ENCODE data around the gene FOXO6.
A peak's percentile ranks its signal among the peaks of the same experiment; 100 is the strongest.

Gene FOXO6

GRCh38 chr1:41420860-41421259 is 59.6 kb downstream of the FOXO6 start:
- no peak overlapping the region for H3K4me3 ChIP-seq (ENCODE audit: low read depth, low read length)
- TF ChIP-seq CTCF (IDR thresholded peaks at IDR 0.05; ENCODE audit: low read depth, low read length, missing control alignments): no peak
- no peak for DNase-seq (ENCODE audit: low read depth)

- DNase-seq (ENCODE audit: low read depth): no peak
- no peak for TF ChIP-seq CTCF (IDR thresholded peaks at IDR 0.05; ENCODE audit: low read depth, low read length, missing control alignments)
- no peak overlapping the region for H3K4me3 ChIP-seq (ENCODE audit: low read depth, low read length)
Measured at GRCh38 chr1:41422306-41422705, 61.1 kb downstream of the FOXO6 start.

- TF ChIP-seq CTCF (IDR thresholded peaks at IDR 0.05; ENCODE audit: low read depth, low read length, missing control alignments): peak; percentile 18
- DNase-seq (ENCODE audit: low read depth): no peak
- H3K4me3 ChIP-seq (ENCODE audit: low read depth, low read length): no peak overlapping the region
Measured at GRCh38 chr1:41423511-41424191, 62.4 kb downstream of the FOXO6 start.

- no peak for TF ChIP-seq CTCF (IDR thresholded peaks at IDR 0.05; ENCODE audit: low read depth, low read length, missing control alignments)
- DNase-seq (ENCODE audit: low read depth): no peak
- H3K4me3 ChIP-seq (ENCODE audit: low read depth, low read length): no peak overlapping the region
Measured at GRCh38 chr1:41424581-41425118, 63.4 kb downstream of the FOXO6 start.

GRCh38 chr1:41425369-41425768 is 64.1 kb downstream of the FOXO6 start:
- DNase-seq (ENCODE audit: low read depth): no peak
- no peak overlapping the region for H3K4me3 ChIP-seq (ENCODE audit: low read depth, low read length)
- TF ChIP-seq CTCF (IDR thresholded peaks at IDR 0.05; ENCODE audit: low read depth, low read length, missing control alignments): no peak

- TF ChIP-seq CTCF (IDR thresholded peaks at IDR 0.05; ENCODE audit: low read depth, low read length, missing control alignments): no peak
- DNase-seq (ENCODE audit: low read depth): no peak
- H3K4me3 ChIP-seq (ENCODE audit: low read depth, low read length): no peak overlapping the region
Measured at GRCh38 chr1:41426201-41426890, 65.1 kb downstream of the FOXO6 start.

All from GM12864 (cell line).